ENCODE results near the gene LYZL4.

LYZL4 gene

GRCh38 chr3:42394579-42395288 lies 15.7 kb downstream of the LYZL4 start:
- Histone ChIP-seq H3K9me3 (ENCODE audit: insufficient read depth, low read length) (no peaks in the 10 kb centered on the region), H3F3A (ENCODE audit: insufficient read depth) (no peaks in the 10 kb centered on the region), H3K4me3 (ENCODE audit: insufficient read depth, low read length, poor library complexity, severe bottlenecking) (no peak overlapping the region), H3K27ac (ENCODE audit: low read depth, low read length) (no peak overlapping the region), H3K9me2 (replicated peaks; ENCODE audit: insufficient read depth, low read length) (no peaks in the 10 kb centered on the region), H3K27me3 (ENCODE audit: low read length) (no peaks in the 10 kb centered on the region), H2AFZ (ENCODE audit: low read depth, low read length, severe bottlenecking) (no peak overlapping the region), H3K9ac (ENCODE audit: low read length) (no peak overlapping the region), H3K4me2 (ENCODE audit: low read depth, low read length, poor library complexity, severe bottlenecking) (no peak overlapping the region), H3K79me2 (ENCODE audit: insufficient read depth, low read length) (no peaks in the 10 kb centered on the region), H3K36me3 (ENCODE audit: low read length) (no peaks in the 10 kb centered on the region), H4K20me1 (ENCODE audit: low read depth, low read length) (no peaks in the 10 kb centered on the region)
- TF ChIP-seq CTCF (IDR thresholded peaks at IDR 0.05; ENCODE audit: insufficient read depth, low read length, poor library complexity, severe bottlenecking) (no peak), EZH2phosphoT487 (conservative IDR thresholded peaks at IDR 0.05; ENCODE audit: low read length) (no peak)

GRCh38 chr3:42387802-42388651 lies 22.4 kb downstream of the LYZL4 start:
- no peaks in the 10 kb centered on the region for H3K9me3 ChIP-seq (ENCODE audit: insufficient read depth, low read length)
- H3K9me2 ChIP-seq (replicated peaks; ENCODE audit: insufficient read depth, low read length), result no peaks in the 10 kb centered on the region
- H3K79me2 ChIP-seq (ENCODE audit: insufficient read depth, low read length), result no peaks in the 10 kb centered on the region
- no peak overlapping the region for H3K4me2 ChIP-seq (ENCODE audit: low read depth, low read length, poor library complexity, severe bottlenecking)
- H4K20me1 ChIP-seq (ENCODE audit: low read depth, low read length), result no peaks in the 10 kb centered on the region
- no peaks in the 10 kb centered on the region for H3F3A ChIP-seq (ENCODE audit: insufficient read depth)
- H3K4me3 ChIP-seq (ENCODE audit: insufficient read depth, low read length, poor library complexity, severe bottlenecking), result no peak overlapping the region
- H3K36me3 ChIP-seq (ENCODE audit: low read length), result no peaks in the 10 kb centered on the region
- H3K9ac ChIP-seq (ENCODE audit: low read length), result no peak overlapping the region
- H3K27ac ChIP-seq (ENCODE audit: low read depth, low read length), result no peak overlapping the region
- no peak overlapping the region for H2AFZ ChIP-seq (ENCODE audit: low read depth, low read length, severe bottlenecking)
- TF ChIP-seq EZH2phosphoT487 (conservative IDR thresholded peaks at IDR 0.05; ENCODE audit: low read length) (no peak), CTCF (IDR thresholded peaks at IDR 0.05; ENCODE audit: insufficient read depth, low read length, poor library complexity, severe bottlenecking) (no peak)
- no peaks in the 10 kb centered on the region for H3K27me3 ChIP-seq (ENCODE audit: low read length)

- Histone ChIP-seq H3K79me2 (ENCODE audit: insufficient read depth, low read length) (no peaks in the 10 kb centered on the region), H3K27me3 (ENCODE audit: low read length) (no peaks in the 10 kb centered on the region), H3F3A (ENCODE audit: insufficient read depth) (no peaks in the 10 kb centered on the region), H3K27ac (ENCODE audit: low read depth, low read length) (no peak overlapping the region), H2AFZ (ENCODE audit: low read depth, low read length, severe bottlenecking) (no peak overlapping the region), H3K36me3 (ENCODE audit: low read length) (no peaks in the 10 kb centered on the region), H3K4me3 (ENCODE audit: insufficient read depth, low read length, poor library complexity, severe bottlenecking) (no peak overlapping the region), H3K9ac (ENCODE audit: low read length) (no peak overlapping the region), H4K20me1 (ENCODE audit: low read depth, low read length) (no peaks in the 10 kb centered on the region), H3K4me2 (ENCODE audit: low read depth, low read length, poor library complexity, severe bottlenecking) (no peak overlapping the region), H3K9me3 (ENCODE audit: insufficient read depth, low read length) (no peaks in the 10 kb centered on the region), H3K9me2 (replicated peaks; ENCODE audit: insufficient read depth, low read length) (no peaks in the 10 kb centered on the region)
- TF ChIP-seq CTCF (IDR thresholded peaks at IDR 0.05; ENCODE audit: insufficient read depth, low read length, poor library complexity, severe bottlenecking), result no peak
- no peak for TF ChIP-seq EZH2phosphoT487 (conservative IDR thresholded peaks at IDR 0.05; ENCODE audit: low read length)
Observed at GRCh38 chr3:42381551-42382082, 28.8 kb downstream of the LYZL4 start.

Measured in SU-DHL-6 (cell line).